DMS 273 (cell line): Measurements from ENCODE around the gene TARDBP.
"Not testable (repeated sequence)": the region's sequence is repeated elsewhere in the genome, so short reads cannot be mapped to it uniquely, and the experiment has no call there.

Source experiments
- DNase-seq: peaks from one replicate; lab custom pipeline; 2025; ENCODE audit not compliant: unreplicated experiment; lab: John Stamatoyannopoulos, UW

Gene TARDBP

DNA sequence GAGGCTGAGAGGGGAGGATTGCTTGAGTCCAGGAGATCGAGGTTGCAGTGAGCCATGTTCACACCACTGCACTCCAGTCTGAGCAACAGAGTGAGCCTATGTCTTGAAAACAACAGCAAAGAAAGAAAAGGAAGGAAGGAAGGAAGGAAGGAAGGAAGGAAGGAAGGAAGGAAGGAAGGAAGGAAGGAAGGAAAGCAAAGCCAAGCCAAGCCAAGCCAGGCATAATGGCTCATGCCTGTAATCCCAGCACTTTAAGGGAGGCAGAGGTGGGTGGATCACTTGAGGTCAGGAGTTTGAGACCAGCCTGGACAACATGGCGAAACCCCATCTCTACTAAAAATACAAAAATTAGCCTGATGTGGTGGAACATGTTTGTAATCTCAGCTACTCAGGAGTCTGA, 20.4 kb upstream of the TARDBP start:
- DNase-seq: not testable (repeated sequence)

- no peak for DNase-seq
These were observed 19.6 kb upstream of the TARDBP start for GRCh38 chr1:10992864-10993263.

DNA sequence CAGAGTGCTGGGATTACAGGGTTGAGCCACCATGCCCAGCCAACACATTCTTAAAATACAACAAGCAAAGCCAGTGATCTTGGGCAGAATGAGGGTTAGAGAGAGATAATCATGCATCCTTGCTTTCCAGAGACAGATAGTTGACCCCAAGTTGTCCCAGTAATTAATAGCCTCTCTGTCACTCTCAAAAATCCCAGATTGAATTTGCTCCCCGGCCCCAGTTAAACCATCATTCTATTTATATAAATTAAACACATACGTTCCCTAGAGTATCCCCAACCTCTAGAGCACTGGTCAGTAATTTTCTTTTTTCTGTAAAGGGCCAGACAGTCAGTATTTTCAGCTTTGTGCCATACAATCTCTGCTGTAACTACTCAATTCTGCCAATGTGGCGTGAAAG, 16.4 kb upstream of the TARDBP start:
- no peak for DNase-seq

- no peak for DNase-seq
These were observed 11.9 kb upstream of the TARDBP start for GRCh38 chr1:11000526-11000925.

- DNase-seq: no peak
These were observed 692 bp downstream of the TARDBP start for GRCh38 chr1:11013160-11013531.

DNA sequence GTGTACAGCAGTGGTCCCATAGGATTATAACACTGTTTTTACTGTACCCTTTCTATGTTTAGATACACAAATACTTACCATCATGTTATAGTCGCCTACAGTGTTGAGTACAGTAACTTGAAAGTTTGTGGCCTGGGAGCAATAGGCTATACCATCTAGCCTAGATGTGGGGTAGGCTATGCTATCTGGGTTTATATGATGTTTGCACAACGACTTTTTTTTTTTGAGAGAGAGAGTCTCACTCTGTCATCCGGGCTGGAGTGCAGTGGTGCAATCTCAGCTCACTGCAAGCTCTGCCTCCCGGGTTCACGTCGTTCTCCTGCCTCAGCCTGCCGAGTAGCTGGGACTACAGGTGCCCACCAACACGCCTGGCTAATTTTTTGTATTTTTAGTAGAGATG, 6.9 kb downstream of the TARDBP start:
- DNase-seq: not testable (repeated sequence)

DNA sequence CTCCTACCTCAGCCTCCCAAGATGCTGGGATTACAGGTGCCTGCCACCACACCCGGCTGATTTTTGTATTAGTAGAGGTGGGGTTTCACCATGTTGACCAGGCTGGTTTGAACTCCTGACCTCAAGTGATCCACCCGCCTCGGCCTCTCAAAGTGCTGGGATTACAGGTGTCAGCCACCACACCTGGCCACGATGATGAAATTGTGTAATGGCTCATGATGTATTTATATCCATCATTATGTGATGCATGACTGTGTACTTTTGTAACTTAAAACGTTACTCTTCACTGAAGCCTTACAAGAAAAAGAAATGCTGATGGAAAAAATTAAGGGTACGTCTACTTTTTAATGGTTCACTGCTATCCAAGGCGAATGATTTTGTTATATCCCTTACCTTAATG, 7.5 kb downstream of the TARDBP start:
- no peak for DNase-seq

DNA sequence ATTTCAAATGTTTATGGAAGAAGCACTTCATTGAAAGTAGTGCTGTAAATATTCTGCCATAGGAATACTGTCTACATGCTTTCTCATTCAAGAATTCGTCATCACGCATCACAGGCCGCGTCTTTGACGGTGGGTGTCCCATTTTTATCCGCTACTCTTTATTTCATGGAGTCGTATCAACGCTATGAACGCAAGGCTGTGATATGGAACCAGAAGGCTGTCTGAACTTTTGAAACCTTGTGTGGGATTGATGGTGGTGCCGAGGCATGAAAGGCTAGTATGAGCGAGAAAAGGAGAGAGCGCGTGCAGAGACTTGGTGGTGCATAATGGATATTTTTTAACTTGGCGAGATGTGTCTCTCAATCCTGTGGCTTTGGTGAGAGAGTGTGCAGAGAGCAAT, 10.7 kb downstream of the TARDBP start:
- DNase-seq: no peak

GRCh38 chr1:11024154-11024873, 11.9 kb downstream of the TARDBP start:
- no peak for DNase-seq

DNA sequence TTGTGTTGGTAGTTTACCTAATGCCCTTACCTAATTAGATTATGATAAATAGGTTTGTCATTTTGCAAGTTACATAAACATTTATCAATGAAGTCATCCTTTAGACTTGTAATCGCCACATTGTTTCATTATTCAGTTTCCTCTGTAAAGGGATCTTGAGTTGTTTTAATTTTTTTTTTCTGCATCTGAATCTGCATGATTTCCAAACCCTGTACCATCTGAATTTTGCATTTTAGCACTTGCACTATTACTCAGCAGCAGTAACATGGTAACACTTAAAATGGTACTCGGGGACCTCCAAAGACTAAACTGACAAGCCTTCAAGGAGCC, 12.4 kb downstream of the TARDBP start:
- DNase-seq: no peak

DNA sequence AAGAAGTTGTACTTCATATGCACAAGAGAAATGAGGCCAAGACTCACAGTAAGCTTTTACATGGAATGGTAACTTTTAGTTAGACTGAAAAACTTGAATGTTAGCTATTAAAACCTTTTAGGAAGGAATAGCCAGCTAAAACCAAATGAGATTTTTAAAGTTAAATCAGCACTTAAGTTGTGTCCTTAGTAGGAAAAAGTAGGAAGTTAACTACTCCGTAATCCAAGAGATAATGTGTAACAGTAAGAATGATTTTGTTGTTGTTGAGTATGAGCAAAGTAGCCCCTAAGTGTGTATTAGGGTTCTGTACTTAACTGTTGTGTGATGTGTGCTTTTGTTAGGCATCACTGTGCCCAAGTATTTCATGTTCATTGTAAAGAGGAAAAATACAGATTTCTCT, 13.2 kb downstream of the TARDBP start:
- no peak for DNase-seq

DNA sequence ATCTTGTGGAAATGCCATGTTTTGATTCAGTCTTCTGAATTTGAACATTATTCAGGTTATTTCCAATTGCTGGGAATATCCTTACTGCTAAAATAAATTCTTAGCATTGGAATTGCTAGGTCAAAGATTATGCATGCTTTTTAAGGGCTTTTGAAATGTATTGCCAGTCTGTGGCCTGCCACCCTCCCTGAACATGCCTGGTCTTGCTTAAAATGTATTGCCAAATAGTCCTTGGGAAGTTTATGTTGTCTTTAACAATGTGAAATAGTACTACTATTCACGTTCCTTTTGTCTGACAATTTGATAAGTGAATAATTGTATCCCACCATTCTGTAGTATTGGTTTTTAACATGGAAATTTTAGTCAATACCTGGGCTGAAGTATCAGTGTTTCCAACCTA, 13.6 kb downstream of the TARDBP start:
- no peak for DNase-seq

DNA sequence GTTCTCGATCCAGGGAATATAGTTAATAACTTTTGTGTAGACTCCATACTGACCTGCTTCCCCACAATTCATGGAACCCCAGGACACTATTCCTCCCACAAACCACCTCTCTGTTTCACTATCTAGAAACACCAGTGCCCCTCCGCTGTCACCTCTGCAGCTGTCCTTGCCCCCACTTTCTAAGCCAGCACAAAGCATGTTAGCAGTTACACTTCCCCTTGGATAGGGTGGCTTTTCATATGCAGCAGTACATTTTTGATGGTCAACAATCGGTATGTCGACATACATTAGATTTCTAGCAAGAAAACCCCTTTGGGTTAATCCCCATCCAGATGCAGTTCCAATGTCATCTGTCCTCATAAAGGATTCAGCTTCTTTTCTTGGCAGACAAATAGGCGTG, 14.4 kb downstream of the TARDBP start:
- DNase-seq: no peak

DNA sequence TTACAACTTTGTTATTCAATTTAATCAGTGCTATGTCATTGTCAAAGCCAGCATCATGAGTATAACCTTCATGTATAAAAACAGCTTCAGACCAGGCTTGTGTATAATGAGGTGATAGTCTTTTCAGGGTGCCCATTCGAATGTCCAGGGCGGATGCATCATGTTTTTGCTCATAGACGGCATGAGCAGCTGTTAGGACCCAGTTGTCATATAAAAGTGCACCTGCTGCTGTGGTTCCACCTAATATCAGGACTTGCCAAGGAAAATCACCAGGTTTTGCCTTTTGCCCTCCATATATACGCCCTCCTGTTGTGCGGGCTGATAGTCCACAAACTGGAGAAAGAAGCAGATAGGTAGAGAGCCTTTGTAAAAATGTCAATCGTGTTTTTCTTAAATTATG, 14.9 kb downstream of the TARDBP start:
- DNase-seq: no peak

- no peak for DNase-seq
These were observed 15.6 kb downstream of the TARDBP start for GRCh38 chr1:11028018-11028417.

DNA sequence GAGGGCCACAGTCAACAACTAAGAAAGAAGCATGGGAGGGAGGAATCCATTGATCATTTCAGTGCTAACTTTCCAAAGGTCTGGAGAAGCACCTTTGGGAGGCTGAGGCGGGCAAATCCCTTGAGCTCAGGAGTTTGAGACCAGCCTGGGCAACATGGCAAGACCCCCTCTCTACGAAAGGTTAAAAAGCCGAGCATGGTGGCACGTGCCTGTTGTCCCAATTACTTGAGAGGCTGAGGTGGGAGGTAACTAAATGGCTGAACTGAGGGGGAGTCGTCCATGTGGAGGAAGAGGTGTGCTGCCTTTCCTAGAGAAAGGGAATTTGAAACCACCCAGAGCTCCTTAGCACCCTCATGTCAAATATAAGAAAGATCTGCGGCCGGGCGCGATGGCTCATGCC, 18.4 kb downstream of the TARDBP start:
- DNase-seq: no peak

DNA sequence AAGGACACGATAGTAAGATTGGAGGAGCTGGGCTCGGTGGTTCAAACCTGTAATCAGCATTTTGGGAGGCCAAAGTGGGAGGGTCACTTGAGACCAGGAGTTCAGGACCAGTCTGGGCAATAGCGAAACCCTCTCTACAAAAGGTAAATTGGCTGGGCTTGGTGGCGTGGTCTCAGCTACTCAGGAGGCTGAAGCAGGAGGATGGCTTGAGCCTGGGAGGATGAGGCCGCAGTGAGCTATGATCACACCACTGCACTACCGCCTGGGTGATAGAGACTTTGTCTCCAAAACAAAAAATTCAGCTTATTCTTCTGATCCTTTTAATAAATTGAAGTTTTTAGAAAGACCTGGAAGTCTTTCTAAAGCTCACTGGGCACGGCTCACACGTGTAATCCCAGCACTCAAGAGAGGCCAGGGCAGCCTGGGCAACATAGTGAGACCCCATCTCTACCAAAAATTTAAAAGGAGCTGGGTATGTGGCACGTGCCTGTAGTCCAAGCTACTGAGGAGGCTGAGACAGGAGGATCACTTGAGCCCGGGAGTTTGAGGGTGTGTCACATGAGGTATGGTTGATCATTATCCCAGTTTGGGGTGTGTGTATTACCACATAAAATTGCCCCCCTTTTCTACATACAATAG, 19.3 kb downstream of the TARDBP start:
- DNase-seq: no peak

DNA sequence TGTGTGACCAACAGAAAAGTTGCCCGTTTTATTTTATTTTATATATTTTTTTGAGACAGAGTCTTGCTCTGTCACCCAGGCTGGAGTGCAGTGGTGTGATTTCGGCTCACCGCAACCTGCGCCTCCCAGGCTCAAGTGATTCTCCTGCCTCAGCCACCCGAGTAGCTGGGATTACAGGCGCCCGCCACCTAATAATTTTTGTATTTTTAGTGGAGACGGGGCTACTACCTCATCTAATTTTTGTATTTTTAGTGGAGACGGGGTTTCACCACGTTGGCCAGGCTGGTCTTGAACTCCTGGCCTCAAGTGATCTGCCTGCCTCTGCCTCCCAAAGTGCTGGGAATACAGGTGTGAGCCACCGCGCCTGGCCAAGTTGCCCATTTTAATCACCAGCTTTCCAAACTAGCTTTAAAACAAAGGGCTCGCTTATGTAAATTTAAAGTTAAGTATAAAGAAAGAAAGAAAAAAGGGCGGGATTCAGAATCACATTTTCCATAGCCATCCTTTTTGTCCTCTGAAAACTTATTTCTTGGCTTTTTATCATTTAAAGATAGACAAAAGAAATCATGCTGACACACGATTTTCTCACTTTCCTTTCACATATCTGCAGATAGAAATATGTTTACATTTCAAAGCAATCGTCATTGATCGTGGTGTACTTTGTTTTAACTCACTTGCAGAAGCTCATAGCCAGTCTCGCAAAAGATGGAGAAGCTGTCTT, 24.7 kb downstream of the TARDBP start:
- not testable (repeated sequence) for DNase-seq

DNA sequence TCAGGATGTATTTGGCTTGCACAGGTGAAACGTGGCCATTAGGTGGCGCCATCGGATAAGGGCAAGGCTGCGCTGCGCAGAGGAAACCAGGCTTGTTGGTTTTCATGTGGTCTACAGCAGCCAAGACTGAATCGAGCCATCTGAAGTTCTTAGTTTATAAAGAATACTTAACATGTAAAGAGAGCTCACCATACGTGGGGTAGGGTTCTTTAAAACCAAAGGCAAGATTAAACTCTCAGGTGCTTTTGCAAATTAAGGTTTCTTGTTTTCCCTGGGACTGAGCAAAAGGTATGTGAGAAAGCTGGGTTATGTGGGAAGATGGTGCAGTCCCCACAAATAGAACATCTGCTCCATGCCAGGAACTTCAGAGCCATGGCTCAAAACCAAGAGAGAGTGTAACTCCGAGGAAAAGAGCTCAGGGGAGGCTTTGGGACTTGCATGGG, 25.3 kb downstream of the TARDBP start:
- DNase-seq: peak; percentile 94

DNA sequence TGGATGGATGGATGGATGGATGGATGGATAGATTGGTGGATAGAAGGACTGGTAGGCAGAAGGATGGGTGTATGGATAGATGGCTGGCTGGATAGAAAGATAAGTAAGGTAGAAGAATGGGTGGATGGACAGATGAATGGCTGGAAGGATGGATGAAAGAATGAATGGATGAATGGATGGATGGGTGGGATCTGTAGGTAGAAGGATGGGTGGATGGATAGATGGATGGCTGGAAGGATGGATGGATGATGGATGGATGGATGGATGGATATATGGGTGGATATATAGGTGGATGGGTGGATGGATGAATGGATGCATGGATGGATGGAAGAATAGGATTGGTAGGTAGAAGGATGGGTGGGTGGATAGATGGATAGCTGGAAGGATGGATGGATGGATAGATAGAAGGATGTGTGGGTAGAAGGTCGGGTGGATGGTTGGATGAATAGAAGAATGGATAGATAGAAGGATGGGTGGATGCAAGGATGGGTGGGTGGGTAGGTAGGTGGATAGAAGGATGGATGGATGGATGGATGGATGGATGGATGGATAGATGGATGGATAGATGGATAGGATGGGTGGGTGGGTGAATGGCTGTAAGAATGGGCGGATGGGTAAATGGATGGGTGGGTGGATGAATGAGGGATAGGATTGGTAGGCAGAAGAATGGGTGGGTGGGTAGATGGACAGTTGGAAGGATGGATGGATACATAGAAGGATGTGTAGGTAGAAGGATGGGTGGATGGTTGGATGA, 27.1 kb downstream of the TARDBP start:
- DNase-seq: no peak

DNA sequence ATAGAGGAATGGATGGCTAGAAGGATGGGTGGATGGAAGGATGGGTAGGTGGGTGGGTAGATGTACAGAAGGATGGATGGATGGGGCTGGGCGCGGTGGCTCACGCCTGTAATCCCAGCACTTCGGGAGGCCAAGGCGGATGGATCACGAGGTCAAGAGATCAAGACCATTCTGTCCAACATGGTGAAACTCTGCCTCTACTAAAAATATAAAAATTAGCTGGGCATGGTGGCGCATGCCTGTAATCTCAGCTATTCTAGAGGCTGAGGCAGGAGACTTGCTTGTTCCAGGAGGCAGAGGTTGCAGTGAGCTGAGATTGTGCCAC, 27.6 kb downstream of the TARDBP start:
- not testable (repeated sequence) for DNase-seq

DNA sequence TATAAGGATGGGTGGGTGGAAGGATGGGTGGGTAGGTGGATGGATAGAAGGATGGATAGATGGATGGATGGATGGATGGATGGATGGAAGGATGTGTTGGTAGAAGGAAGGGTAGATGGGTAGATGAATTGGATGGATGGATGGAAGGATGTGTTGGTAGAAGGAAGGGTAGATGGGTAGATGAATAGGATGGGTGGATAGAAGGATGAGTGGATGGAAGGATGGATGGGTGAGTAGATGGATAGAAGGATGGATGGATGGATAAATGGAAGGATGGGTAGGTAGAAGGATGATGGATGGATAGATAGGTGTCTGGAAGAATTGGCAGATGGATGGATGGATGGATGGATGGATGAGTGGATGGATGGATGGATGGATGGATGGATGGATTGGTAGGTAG, 28.6 kb downstream of the TARDBP start:
- DNase-seq: no peak
